ENCODE results near the gene CFAP299. TPM values are rescaled to one million over a fixed set of nuclear protein-coding genes. Genes with fewer than 3 reads are reported as not detected.
"Not testable (repeated sequence)": the region's sequence is repeated elsewhere in the genome, so short reads cannot be mapped to it uniquely, and the experiment has no call there.

The CFAP299 gene
- total RNA-seq, 1 experiment from 2014 or later = not detected

DNA sequence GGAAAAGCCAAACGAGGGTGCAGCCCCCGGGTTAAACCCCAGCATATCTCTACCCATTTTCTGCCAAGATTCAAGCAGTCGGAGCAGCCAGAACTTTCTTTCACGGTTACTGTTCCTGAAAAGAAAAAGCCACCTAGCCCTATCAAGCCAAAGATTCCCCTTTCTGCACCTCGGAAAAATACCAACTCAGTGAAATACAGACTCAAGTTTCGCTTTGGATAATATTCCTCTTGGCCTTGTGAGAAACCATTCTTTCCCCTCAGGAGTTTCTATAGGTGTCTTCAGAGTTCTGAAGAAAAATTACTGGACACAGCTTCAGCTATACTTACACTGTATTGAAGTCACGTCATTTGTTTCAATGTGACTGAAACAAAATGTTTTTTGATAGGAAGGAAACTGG lies 49.1 kb upstream of the CFAP299 start:
- Histone ChIP-seq H3K4me2 (ENCODE audit: low read length) (no peak overlapping the region), H4K20me1 (ENCODE audit: insufficient read depth) (no peaks in the 10 kb centered on the region; the same call in 1 of the 2 replicates), H3K9ac (ENCODE audit: low read length) (no peak overlapping the region), H3K9me2 (ENCODE audit: insufficient read depth) (no peaks in the 10 kb centered on the region), H3K4me3 (replicated peaks in 1 of 2; ENCODE audit: low read depth in 1 of 2, low read length in 2 of 2) (no peak overlapping the region), H3K79me2 (ENCODE audit: insufficient read depth, low read length) (no peaks in the 10 kb centered on the region), H3K9me3 (ENCODE audit: control insufficient read depth in 1 of 2, insufficient read depth in 1 of 2, low read depth in 1 of 2, low read length in 2 of 2) (no peaks in the 10 kb centered on the region), H3K36me3 (ENCODE audit: control insufficient read depth in 1 of 2, insufficient read depth in 2 of 2, low read length in 2 of 2) (no peaks in the 10 kb centered on the region), H3K27me3 (ENCODE audit: insufficient read depth, low read length) (peaks cover 51% of the 10 kb centered on the region), H3K27ac (ENCODE audit: low read depth, low read length) (no peak overlapping the region), H2AFZ (ENCODE audit: low read depth, low read length, poor library complexity, severe bottlenecking) (no peak overlapping the region), H3K4me1 (ENCODE audit: control insufficient read depth in 1 of 2, insufficient read depth in 2 of 2, low read length in 2 of 2) (no peaks in the 10 kb centered on the region)
- intact Hi-C loops (cut with micrococcal nuclease) = no loop called here
- ChIA-PET CTCF (no interaction called here), POLR2A (no interaction called here), RAD21 (ENCODE audit: low non-redundant PET in 1 of 2, low total read pairs in 2 of 2, uncharacterized antibody in 2 of 2, unreplicated experiment in 2 of 2) (no interaction called here)
- no TSS peak for BruUV-seq (replicated peaks)
- TF ChIP-seq CEBPB (IDR thresholded peaks at IDR 0.05; ENCODE audit: low read depth) = no peak
- no peak for TF ChIP-seq SRF (IDR thresholded peaks at IDR 0.05; ENCODE audit: low read depth)
- TF ChIP-seq EZH2phosphoT487 (IDR thresholded peaks at IDR 0.05; ENCODE audit: borderline replicate concordance) = no peak
- no peak for TF ChIP-seq ELF1 (IDR thresholded peaks at IDR 0.05; ENCODE audit: borderline replicate concordance, low read depth)
- no peak for TF ChIP-seq ZFX (IDR thresholded peaks at IDR 0.05)
- no peak for TF ChIP-seq TCF7L2 (IDR thresholded peaks at IDR 0.05; ENCODE audit: borderline replicate concordance, extremely low read depth, insufficient read depth, insufficient read length)
- no peak for TF ChIP-seq CBX3 (IDR thresholded peaks at IDR 0.05; ENCODE audit: low read depth)
- TF ChIP-seq EZH2 (IDR thresholded peaks at IDR 0.05) = no peak
- TF ChIP-seq, protein P1, sequence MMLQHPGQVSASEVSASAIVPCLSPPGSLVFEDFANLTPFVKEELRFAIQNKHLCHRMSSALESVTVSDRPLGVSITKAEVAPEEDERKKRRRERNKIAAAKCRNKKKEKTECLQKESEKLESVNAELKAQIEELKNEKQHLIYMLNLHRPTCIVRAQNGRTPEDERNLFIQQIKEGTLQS (IDR thresholded peaks at IDR 0.05) = no peak
- no peak for TF ChIP-seq FOSL1 (IDR thresholded peaks at IDR 0.05; ENCODE audit: low read depth)
- TF ChIP-seq JUND (IDR thresholded peaks at IDR 0.05) = no peak
- TF ChIP-seq YY1 (IDR thresholded peaks at IDR 0.05; ENCODE audit: extremely low read depth, insufficient replicate concordance, low read depth, low read length) = no peak
- TF ChIP-seq SP1 (IDR thresholded peaks at IDR 0.05; ENCODE audit: low read depth) = no peak
- no peak for TF ChIP-seq POLR2A (IDR thresholded peaks at IDR 0.05; ENCODE audit: borderline replicate concordance, extremely low read depth, insufficient read depth, insufficient read length)
- no peak for TF ChIP-seq ZBTB33 (IDR thresholded peaks at IDR 0.05; ENCODE audit: extremely low read depth, insufficient replicate concordance, low read length)
- DNase-seq (ENCODE audit: low read depth, low spot score) = no peak
- ATAC-seq = no peak

- H3K9ac ChIP-seq (ENCODE audit: low read length); H3K9me2 ChIP-seq (ENCODE audit: insufficient read depth); H3K4me2 ChIP-seq (ENCODE audit: low read length); RAD21 ChIA-PET (ENCODE audit: low non-redundant PET in 1 of 2, low total read pairs in 2 of 2, uncharacterized antibody in 2 of 2, unreplicated experiment in 2 of 2); H2AFZ ChIP-seq (ENCODE audit: low read depth, low read length, poor library complexity, severe bottlenecking); H3K4me1 ChIP-seq (ENCODE audit: control insufficient read depth in 1 of 2, insufficient read depth in 2 of 2, low read length in 2 of 2); DNase-seq (ENCODE audit: low read depth, low spot score); ATAC-seq; H3K27ac ChIP-seq (ENCODE audit: low read depth, low read length); H3K79me2 ChIP-seq (ENCODE audit: insufficient read depth, low read length); BruUV-seq (replicated peaks); H3K36me3 ChIP-seq (ENCODE audit: control insufficient read depth in 1 of 2, insufficient read depth in 2 of 2, low read length in 2 of 2); CTCF ChIA-PET; intact Hi-C loops (cut with micrococcal nuclease); H4K20me1 ChIP-seq (ENCODE audit: insufficient read depth); POLR2A ChIA-PET; H3K9me3 ChIP-seq (ENCODE audit: control insufficient read depth in 1 of 2, insufficient read depth in 1 of 2, low read depth in 1 of 2, low read length in 2 of 2); H3K4me3 ChIP-seq (replicated peaks in 1 of 2; ENCODE audit: low read depth in 1 of 2, low read length in 2 of 2): not testable (repeated sequence)
- peaks cover 50% of the 10 kb centered on the region for H3K27me3 ChIP-seq (ENCODE audit: insufficient read depth, low read length)
These were observed 44.9 kb upstream of the CFAP299 start for GRCh38 chr4:80290665-80291064.

Data from HCT116 (cell line).